SK-N-SH (cell line): ENCODE measurements around the gene RITA1. TPM values are rescaled to one million over a fixed set of nuclear protein-coding genes. Genes with fewer than 3 reads are reported as not detected.

Experiments used
- CTCF ChIA-PET: fragments of 300-600, 350-600 bp; formaldehyde crosslinking; extraction: SDS; loops from one replicate; lab custom pipeline; 2021; lab: Yijun Ruan, JAX
- POLR2A ChIA-PET: fragments of 350-600 bp; sonication (Branson Sonifier 250); formaldehyde crosslinking; extraction: SDS; loops from one replicate; lab custom pipeline; 2020; ENCODE audit warnings: antibody characterized with exemption, inconsistent platforms; lab: Yijun Ruan, JAX
- DNase-seq: peaks from one replicate; pipeline ENCODE4 v3.0.0; 2012
- H2AFZ ChIP-seq: fragments of 200-600 bp; sonication (generic); 2 replicates; pipeline ENCODE4 v1.8.1; 2016; ENCODE audit warnings: antibody characterized with exemption, mild to moderate bottlenecking, low read depth
- H3F3A ChIP-seq: fragments of 200-600 bp; sonication (generic); replicated peaks from 2 replicates; pipeline ENCODE3; 2016; ENCODE audit warnings: antibody characterized with exemption, mild to moderate bottlenecking; ENCODE audit not compliant: insufficient read depth
- H3K27ac ChIP-seq, 2 experiments: fragments of 200-500 bp in 1 of 2; fragments of 200-600 bp in 1 of 2; sonication (Bioruptor generic) in 1 of 2; sonication (generic), shearing (Covaris generic) in 1 of 2; 2 replicates each; pipeline versions ENCODE4 v1.5.1 to v1.6.1; 2014 to 2016; ENCODE audit warnings: low read depth in 2 of 2, inconsistent platforms in 1 of 2, low read length in 1 of 2, mild to moderate bottlenecking in 1 of 2, mixed read lengths in 1 of 2
- H3K27me3 ChIP-seq: fragments of 200-600 bp; sonication (generic), shearing (Covaris generic); 2 replicates; pipeline ENCODE4 v1.6.1; 2016; ENCODE audit warnings: mixed run types; ENCODE audit not compliant: insufficient read depth
- H3K36me3 ChIP-seq, 2 experiments: fragments of 200-500 bp in 1 of 2; fragments of 200-600 bp in 1 of 2; sonication (Bioruptor generic) in 1 of 2; sonication (generic) in 1 of 2; replicated peaks in 1 of 2; 2 replicates each; pipeline versions ENCODE3 to v1.5.1; 2014 to 2016; ENCODE audit warnings: low read length in 1 of 2, mild to moderate bottlenecking in 1 of 2; ENCODE audit not compliant: insufficient read depth in 2 of 2, control insufficient read depth in 1 of 2
- H3K4me1 ChIP-seq, 2 experiments: fragments of 200-500 bp in 1 of 2; fragments of 200-600 bp in 1 of 2; sonication (Bioruptor generic) in 1 of 2; sonication (generic), shearing (Covaris generic) in 1 of 2; 2 replicates each; pipeline versions ENCODE4 v1.5.1 to v1.6.1; 2014 to 2016; ENCODE audit warnings: low read depth in 1 of 2, low read length in 1 of 2, mixed run types in 1 of 2; ENCODE audit not compliant: insufficient read depth in 2 of 2, control insufficient read depth in 1 of 2
- H3K4me2 ChIP-seq: fragments of 200-600 bp; sonication (generic), shearing (Covaris generic); 2 replicates; pipeline ENCODE4 v1.6.1; 2017; ENCODE audit warnings: mixed run types
- H3K4me3 ChIP-seq, 2 experiments: fragments of 200-500 bp in 1 of 2; fragments of 200-600 bp in 1 of 2; sonication (Bioruptor generic) in 1 of 2; sonication (generic), shearing (Covaris generic) in 1 of 2; 2 replicates each; pipeline versions ENCODE4 v1.5.1 to v1.8.1; 2014 to 2016; ENCODE audit warnings: low read depth in 2 of 2, inconsistent platforms in 1 of 2, low read length in 1 of 2, mild to moderate bottlenecking in 1 of 2, mixed read lengths in 1 of 2, moderate library complexity in 1 of 2
- H3K79me2 ChIP-seq: fragments of 200-600 bp; sonication (generic); 2 replicates; pipeline ENCODE4 v1.8.1; 2017; ENCODE audit warnings: mild to moderate bottlenecking; ENCODE audit not compliant: insufficient read depth
- H3K9ac ChIP-seq: fragments of 200-600 bp; sonication (generic); 2 replicates; pipeline ENCODE4 v1.6.1; 2017; ENCODE audit warnings: mixed run types
- H3K9me2 ChIP-seq: fragments of 200-600 bp; sonication (generic); 2 replicates; pipeline ENCODE4 v1.6.1; 2017; ENCODE audit warnings: mixed run types
- H3K9me3 ChIP-seq: fragments of 200-600 bp; sonication (generic); 2 replicates; pipeline ENCODE4 v1.6.1; 2017; ENCODE audit warnings: mixed run types, mild to moderate bottlenecking, moderate library complexity
- H4K20me1 ChIP-seq: fragments of 200-600 bp; sonication (generic); 2 replicates; pipeline ENCODE4 v1.6.1; 2017; ENCODE audit warnings: mild to moderate bottlenecking, mixed run types; ENCODE audit not compliant: insufficient read depth
- ELF1 ChIP-seq: IDR thresholded peaks from 2 replicates; pipeline ENCODE4 v1.4.0; 2012
- EP300 ChIP-seq, 2 experiments: IDR thresholded peaks; 2 replicates each; pipeline versions ENCODE4 v1.4.0 to v1.6.1; 2012; ENCODE audit warnings: borderline replicate concordance in 1 of 2, low read depth in 1 of 2, low read length in 1 of 2
- FOSL2 ChIP-seq: IDR thresholded peaks from 2 replicates; pipeline ENCODE4 v1.4.0; 2012; ENCODE audit warnings: low read depth, mild to moderate bottlenecking, moderate library complexity, borderline replicate concordance
- IRF3 ChIP-seq: fragments of 150-350 bp; IDR thresholded peaks from 2 replicates; pipeline ENCODE4 v1.6.1; 2016; ENCODE audit warnings: mild to moderate bottlenecking, low read depth, low read length
- MAX ChIP-seq: IDR thresholded peaks from 2 replicates; pipeline ENCODE4 v1.4.0; 2012; ENCODE audit warnings: low read depth
- MXI1 ChIP-seq: IDR thresholded peaks from 2 replicates; pipeline ENCODE4 v1.6.1; 2012; ENCODE audit warnings: mild to moderate bottlenecking, low read depth, low read length, improper control_type of control experiment
- NFIC ChIP-seq: IDR thresholded peaks from 2 replicates; pipeline ENCODE4 v1.4.0; 2012; ENCODE audit warnings: borderline replicate concordance
- RXRA ChIP-seq: IDR thresholded peaks from 2 replicates; pipeline ENCODE4 v1.4.0; 2012; ENCODE audit warnings: low read depth, mild to moderate bottlenecking, borderline replicate concordance
- TCF12 ChIP-seq: IDR thresholded peaks from 2 replicates; pipeline ENCODE4 v1.4.0; 2012
- USF1 ChIP-seq: IDR thresholded peaks from 2 replicates; pipeline ENCODE4 v1.4.0; 2012; ENCODE audit warnings: low read depth, borderline replicate concordance
- WGBS: methylation state at CpG from one replicate; pipeline ENCODE4 v1.1.6; 2017; ENCODE audit warnings: low lambda C conversion rate; 5-methylcytosine and 5-hydroxymethylcytosine counted together
- polyA plus RNA-seq, 3 experiments: library from polyadenylated mRNA; depleted of rRNA; stranded (reverse); fragments of >200 nt; gene quantifications; 2 replicates each; pipeline ENCODE4 v1.2.3, GENCODE V29; 2012

The RITA1 gene
- polyA plus RNA-seq, 1 of the 3 experiments (the other 2 are of a cell fraction), result 21.1 TPM

- Histone ChIP-seq H3K9me3 (no peaks in the 10 kb centered on the region), H3K4me1 (peaks cover 4% of the 10 kb centered on the region in 2 experiments; a peak in 2 of 4 replicates), H3K9me2 (no peaks in the 10 kb centered on the region), H4K20me1 (no peaks in the 10 kb centered on the region), H3K9ac (peak overlapping the region; percentile 17; the same call in 1 of the 2 replicates), H3K4me2 (peak overlapping the region; percentile 13; the same call in 1 of the 2 replicates), H2AFZ (peak overlapping the region; percentile 33; the same call in 1 of the 2 replicates), H3K27me3 (no peaks in the 10 kb centered on the region), H3K36me3 (no peaks in the 10 kb centered on the region), H3K79me2 (0 out of 2 replicates have a peak, but pooled peaks cover under 1% of the 10 kb centered on the region), H3K4me3 (no peak overlapping the region), H3K27ac (peak overlapping the region; percentile 17 to 79; a peak in 3 of 4 replicates), H3F3A (peaks cover 9% of the 10 kb centered on the region)
- DNase-seq, result peak; percentile 45
- CTCF ChIA-PET, result no interaction called here
- POLR2A ChIA-PET, result no interaction called here
- WGBS, result 24% methylated on average over 5 of the region's 5 CpGs
- TF ChIP-seq EP300 (IDR thresholded peaks at IDR 0.05; ENCODE audit: borderline replicate concordance in 1 of 2, low read depth in 1 of 2, low read length in 1 of 2), result peak in 1 of 2 experiments; percentile 43; a peak in 1 of 4 replicates
- no peak for TF ChIP-seq RXRA
- TF ChIP-seq TCF12, result peak; percentile 64
- peak; percentile 72 for TF ChIP-seq ELF1
- peak; percentile 55; the same call in 1 of the 2 replicates for TF ChIP-seq FOSL2
- TF ChIP-seq MAX, result 0 out of 2 replicates have a peak, but pooled peaks have one; percentile 27
Observed at GRCh38 chr12:113214895-113215400, 29.4 kb downstream of the RITA1 start.

- Histone ChIP-seq H3K4me3 (no peak overlapping the region), H3K9ac (no peak overlapping the region), H3K9me3 (no peaks in the 10 kb centered on the region), H2AFZ (no peak overlapping the region), H3F3A (peaks cover 9% of the 10 kb centered on the region), H3K4me2 (no peak overlapping the region), H3K9me2 (no peaks in the 10 kb centered on the region), H3K27me3 (no peaks in the 10 kb centered on the region), H3K4me1 (peaks cover 4 to 7% of the 10 kb centered on the region in 2 experiments; a peak in 2 of 4 replicates), H3K27ac (no peak overlapping the region), H3K36me3 (no peaks in the 10 kb centered on the region), H3K79me2 (0 out of 2 replicates have a peak, but pooled peaks cover 4% of the 10 kb centered on the region), H4K20me1 (no peaks in the 10 kb centered on the region)
- DNase-seq, result no peak
- TF ChIP-seq IRF3 (no peak), MXI1 (no peak), USF1 (no peak), NFIC (no peak), MAX (no peak)
- ChIA-PET CTCF (interaction anchor here (0.8 kb wide), 1 partner anchor 41 kb away, joined by 3 read pairs; no protein-coding TSS in a partner anchor), POLR2A (interaction anchor here (0.9 kb wide), 1 partner anchor 30 kb away, joined by 3 read pairs; no protein-coding TSS in a partner anchor)
- 90% methylated on average over 2 of the region's 2 CpGs for WGBS
Observed at GRCh38 chr12:113216027-113216426, 30.5 kb downstream of the RITA1 start.
